ENCODE results near the gene PIAS1. TPM values are rescaled to one million over a fixed set of nuclear protein-coding genes. Genes with fewer than 3 reads are reported as not detected.

PIAS1 gene
- total and polyA plus RNA-seq, 2 donors (not counting 3 experiments of a cell fraction or from before 2014, with no cell fraction given), result 23.7 to 24.2 TPM

DNA sequence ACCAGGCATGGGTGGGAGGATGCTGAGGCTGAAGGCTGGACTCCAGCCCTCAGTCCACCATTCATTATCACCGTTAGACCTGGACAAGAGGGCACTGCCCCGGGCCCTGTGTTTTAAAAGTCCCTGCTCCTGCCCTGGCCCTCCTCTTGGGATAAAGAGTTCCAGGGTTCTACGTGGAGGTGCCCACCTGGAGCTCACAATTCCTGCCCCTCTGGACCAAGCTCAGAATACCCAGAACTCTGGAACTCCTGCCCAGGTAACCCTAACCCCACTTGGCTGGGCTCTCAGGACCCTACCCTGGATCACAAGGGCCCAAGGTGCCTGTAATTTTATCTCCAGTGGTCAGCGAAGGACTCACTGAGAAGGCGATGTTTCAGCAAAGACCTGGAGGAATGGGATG lies 149.8 kb downstream of the PIAS1 start:
- TF ChIP-seq JUN (IDR thresholded peaks at IDR 0.05; ENCODE audit: borderline replicate concordance, insufficient read depth, insufficient read length, low read depth) (no peak), EZH2 (IDR thresholded peaks at IDR 0.05; ENCODE audit: borderline replicate concordance, low read depth, low read length, severe bottlenecking) (no peak), FOS (IDR thresholded peaks at IDR 0.05; ENCODE audit: borderline replicate concordance, insufficient read depth, low read length) (no peak), POLR2AphosphoS5 (IDR thresholded peaks at IDR 0.05; ENCODE audit: insufficient read depth, low read depth, low read length) (no peak), MYC (IDR thresholded peaks at IDR 0.05; ENCODE audit: low read depth, low read length) (no peak), POLR2A (IDR thresholded peaks at IDR 0.05; ENCODE audit: low read depth, low read length) (no peak), GATA2 (IDR thresholded peaks at IDR 0.05; ENCODE audit: insufficient read depth, insufficient read length, low read depth, low read length) (no peak)
- TF ChIP-seq, protein P1, sequence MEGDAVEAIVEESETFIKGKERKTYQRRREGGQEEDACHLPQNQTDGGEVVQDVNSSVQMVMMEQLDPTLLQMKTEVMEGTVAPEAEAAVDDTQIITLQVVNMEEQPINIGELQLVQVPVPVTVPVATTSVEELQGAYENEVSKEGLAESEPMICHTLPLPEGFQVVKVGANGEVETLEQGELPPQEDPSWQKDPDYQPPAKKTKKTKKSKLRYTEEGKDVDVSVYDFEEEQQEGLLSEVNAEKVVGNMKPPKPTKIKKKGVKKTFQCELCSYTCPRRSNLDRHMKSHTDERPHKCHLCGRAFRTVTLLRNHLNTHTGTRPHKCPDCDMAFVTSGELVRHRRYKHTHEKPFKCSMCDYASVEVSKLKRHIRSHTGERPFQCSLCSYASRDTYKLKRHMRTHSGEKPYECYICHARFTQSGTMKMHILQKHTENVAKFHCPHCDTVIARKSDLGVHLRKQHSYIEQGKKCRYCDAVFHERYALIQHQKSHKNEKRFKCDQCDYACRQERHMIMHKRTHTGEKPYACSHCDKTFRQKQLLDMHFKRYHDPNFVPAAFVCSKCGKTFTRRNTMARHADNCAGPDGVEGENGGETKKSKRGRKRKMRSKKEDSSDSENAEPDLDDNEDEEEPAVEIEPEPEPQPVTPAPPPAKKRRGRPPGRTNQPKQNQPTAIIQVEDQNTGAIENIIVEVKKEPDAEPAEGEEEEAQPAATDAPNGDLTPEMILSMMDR (IDR thresholded peaks at IDR 0.05; ENCODE audit: extremely low read depth in 1 of 2, insufficient read depth in 1 of 2, low read depth in 1 of 2, low read length in 2 of 2), result no peak
- TF ChIP-seq, protein P2, sequence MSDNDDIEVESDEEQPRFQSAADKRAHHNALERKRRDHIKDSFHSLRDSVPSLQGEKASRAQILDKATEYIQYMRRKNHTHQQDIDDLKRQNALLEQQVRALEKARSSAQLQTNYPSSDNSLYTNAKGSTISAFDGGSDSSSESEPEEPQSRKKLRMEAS (IDR thresholded peaks at IDR 0.05; ENCODE audit: insufficient read depth, insufficient read length), result no peak
- POLR2A ChIA-PET, result no interaction called here
- H3K4me1 ChIP-seq (ENCODE audit: control insufficient read depth, extremely low read depth, insufficient read depth, low read length), result peaks cover 15% of the 10 kb centered on the region
- no TSS peak for BruUV-seq (replicated peaks)
- dilution Hi-C loops (cut with MboI; ENCODE audit: extremely low pct_ligation_motif_present, low sequenced_read_pairs) (no loop called here), intact Hi-C loops (cut with micrococcal nuclease) (loop anchor here (2.0 kb wide), 1 partner anchor 25 kb away; the partner anchor contains the start of gene CLN6)
- H3K27me3 ChIP-seq (ENCODE audit: control insufficient read depth in 2 of 2, insufficient read depth in 2 of 2, low read length in 2 of 2), result no peaks in the 10 kb centered on the region
- no peaks in the 10 kb centered on the region for H4K20me1 ChIP-seq (replicated peaks; ENCODE audit: control insufficient read depth, extremely low read depth, insufficient read depth, low read length)
- FAIRE-seq (no peak), DNase-seq (ENCODE audit: low read depth, low spot score) (no peak)
- H3K4me2 ChIP-seq (ENCODE audit: insufficient read depth, low read length), result no peak overlapping the region
- no peak overlapping the region for H3K9ac ChIP-seq (replicated peaks; ENCODE audit: extremely low read depth, insufficient read depth, low read length)
- CTCF ChIA-PET, result no interaction called here
- no peaks in the 10 kb centered on the region for H3K9me1 ChIP-seq (replicated peaks; ENCODE audit: control insufficient read depth, extremely low read depth, insufficient read depth, low read length)
- H3K36me3 ChIP-seq (ENCODE audit: control insufficient read depth in 2 of 2, extremely low read depth in 1 of 2, insufficient read depth in 2 of 2, low read length in 2 of 2), result no peaks in the 10 kb centered on the region
- H3K4me3 ChIP-seq (replicated peaks in 1 of 3; ENCODE audit: insufficient read depth in 1 of 3, low read depth in 1 of 3, low read length in 3 of 3), result no peak overlapping the region
- H3K79me2 ChIP-seq (ENCODE audit: control insufficient read depth, insufficient read depth, low read length), result no peaks in the 10 kb centered on the region
- no peaks in the 10 kb centered on the region for H3K9me3 ChIP-seq (replicated peaks; ENCODE audit: control insufficient read depth, insufficient read depth, low read length)
- H3K27ac ChIP-seq (ENCODE audit: insufficient read depth, low read depth, low read length), result no peak overlapping the region
- H2AFZ ChIP-seq (ENCODE audit: low read depth, low read length), result no peak overlapping the region

Data from endothelial cell of umbilical vein (primary cell).